Uterus (tissue), 2 donors: ENCODE data around the gene MAP1B.

Experiments used
- CTCF ChIP-seq, 4 experiments: fragments of 200-600 bp in 2 of 4; fragments of 450-650 bp in 2 of 4; sonication (generic) in 2 of 4; IDR thresholded peaks; one replicate each; pipeline ENCODE4 v1.5.1; 2016 to 2019; ENCODE audit warnings: antibody characterized with exemption in 4 of 4, mild to moderate bottlenecking in 2 of 4, moderate library complexity in 1 of 4
- POLR2A ChIP-seq, 2 donors: fragments of 450-650 bp; IDR thresholded peaks; one replicate each; pipeline ENCODE4 v1.6.1; 2016; ENCODE audit warnings: antibody characterized with exemption in 2 of 2, mild to moderate bottlenecking in 1 of 2, moderate library complexity in 1 of 2

- TF ChIP-seq POLR2A (IDR thresholded peaks at IDR 0.05) (no peak), CTCF (IDR thresholded peaks at IDR 0.05) (no peak)
Measured at GRCh38 chr5:72066705-72067107, 40.6 kb upstream of the MAP1B start.
